Neural crest cell (in vitro differentiated cells): Measurements from ENCODE around the gene GRM8. TPM values are rescaled to one million over a fixed set of nuclear protein-coding genes. Genes with fewer than 3 reads are reported as not detected.

Source experiments
- DNase-seq: peaks from one replicate; pipeline ENCODE4 v3.0.0; 2021; ENCODE audit warnings: low read depth, mixed read lengths, low spot score
- H3K27ac Mint-ChIP-seq: one replicate; pipeline ENCODE4 v1.8.0; 2021; ENCODE audit warnings: mild to moderate bottlenecking, mixed read lengths; ENCODE audit not compliant: unreplicated experiment
- H3K27me3 Mint-ChIP-seq: 2 replicates; pipeline ENCODE4 v1.8.0; 2021; ENCODE audit warnings: low read depth, mild to moderate bottlenecking, mixed read lengths
- H3K36me3 Mint-ChIP-seq: 2 replicates; pipeline ENCODE4 v1.8.0; 2021; ENCODE audit warnings: low read depth, mild to moderate bottlenecking, mixed read lengths
- H3K4me1 Mint-ChIP-seq: 2 replicates; pipeline ENCODE4 v1.8.0; 2021; ENCODE audit warnings: mixed read lengths
- H3K4me3 Mint-ChIP-seq: one replicate; pipeline ENCODE4 v1.8.0; 2021; ENCODE audit warnings: mild to moderate bottlenecking, mixed read lengths
- H3K9me3 Mint-ChIP-seq: 2 replicates; pipeline ENCODE4 v1.8.0; 2021; ENCODE audit warnings: mixed read lengths
- long read RNA-seq: library from polyadenylated mRNA; unstranded; transcript quantifications from one replicate; pipeline ENCODE4 v2.0.0, GENCODE V29; 2020
- total RNA-seq: library from RNA; stranded (reverse); gene quantifications from 2 replicates; pipeline ENCODE4 v1.2.1, GENCODE V29; 2021
- TF ChIP-seq, protein P1 (sequence below): fragments of 200-600 bp; sonication (generic); conservative IDR thresholded peaks from 2 replicates; pipeline ENCODE4 v1.5.0; 2021; ENCODE audit warnings: antibody characterized with exemption, mild to moderate bottlenecking

Gene GRM8
- 2.6 and 2.7 TPM in 2 replicates for total RNA-seq
- long read RNA-seq = 0 reads

DNA sequence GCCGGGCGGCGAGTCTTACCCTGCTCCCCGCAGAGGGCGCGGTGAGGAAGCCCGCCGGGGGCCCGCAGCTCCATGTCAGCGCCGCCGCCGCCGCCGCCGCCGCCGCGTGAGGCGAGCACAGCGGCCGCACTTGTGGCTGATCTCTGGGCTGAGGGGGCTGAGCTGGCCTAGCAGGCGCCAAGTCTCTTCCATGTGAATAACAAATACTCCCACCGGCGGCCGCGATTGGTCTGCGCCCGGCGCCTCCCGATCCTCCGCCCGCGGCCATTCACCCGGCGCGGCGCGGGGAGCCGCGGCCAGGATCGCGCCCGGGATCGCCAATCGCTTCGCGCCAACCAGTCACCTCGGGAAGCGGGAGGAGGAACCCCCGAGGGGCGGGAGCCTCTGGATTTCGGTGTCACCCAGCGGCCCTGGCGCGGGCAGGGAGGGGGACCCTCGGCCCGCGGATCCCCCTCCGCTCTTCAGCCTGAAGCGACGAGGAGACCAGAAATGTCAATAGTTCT is at the start of gene GRM8:
Gene GRM8 (minus strand): TSS at position 164 of the 503 bp plus-strand sequence.
- Mint-ChIP-seq H3K4me1 (peaks cover 8% of the 10 kb centered on the region), H3K4me3 (peak within 1 kb of the TSS; percentile 92), H3K9me3 (no peaks in the 10 kb centered on the region), H3K36me3 (no peaks in the 10 kb centered on the region), H3K27ac (no peak within 1 kb of the TSS), H3K27me3 (peaks cover 89% of the 10 kb centered on the region)
- TF ChIP-seq, protein P1, sequence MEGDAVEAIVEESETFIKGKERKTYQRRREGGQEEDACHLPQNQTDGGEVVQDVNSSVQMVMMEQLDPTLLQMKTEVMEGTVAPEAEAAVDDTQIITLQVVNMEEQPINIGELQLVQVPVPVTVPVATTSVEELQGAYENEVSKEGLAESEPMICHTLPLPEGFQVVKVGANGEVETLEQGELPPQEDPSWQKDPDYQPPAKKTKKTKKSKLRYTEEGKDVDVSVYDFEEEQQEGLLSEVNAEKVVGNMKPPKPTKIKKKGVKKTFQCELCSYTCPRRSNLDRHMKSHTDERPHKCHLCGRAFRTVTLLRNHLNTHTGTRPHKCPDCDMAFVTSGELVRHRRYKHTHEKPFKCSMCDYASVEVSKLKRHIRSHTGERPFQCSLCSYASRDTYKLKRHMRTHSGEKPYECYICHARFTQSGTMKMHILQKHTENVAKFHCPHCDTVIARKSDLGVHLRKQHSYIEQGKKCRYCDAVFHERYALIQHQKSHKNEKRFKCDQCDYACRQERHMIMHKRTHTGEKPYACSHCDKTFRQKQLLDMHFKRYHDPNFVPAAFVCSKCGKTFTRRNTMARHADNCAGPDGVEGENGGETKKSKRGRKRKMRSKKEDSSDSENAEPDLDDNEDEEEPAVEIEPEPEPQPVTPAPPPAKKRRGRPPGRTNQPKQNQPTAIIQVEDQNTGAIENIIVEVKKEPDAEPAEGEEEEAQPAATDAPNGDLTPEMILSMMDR = no peak
- peak; percentile 60 for DNase-seq

DNA sequence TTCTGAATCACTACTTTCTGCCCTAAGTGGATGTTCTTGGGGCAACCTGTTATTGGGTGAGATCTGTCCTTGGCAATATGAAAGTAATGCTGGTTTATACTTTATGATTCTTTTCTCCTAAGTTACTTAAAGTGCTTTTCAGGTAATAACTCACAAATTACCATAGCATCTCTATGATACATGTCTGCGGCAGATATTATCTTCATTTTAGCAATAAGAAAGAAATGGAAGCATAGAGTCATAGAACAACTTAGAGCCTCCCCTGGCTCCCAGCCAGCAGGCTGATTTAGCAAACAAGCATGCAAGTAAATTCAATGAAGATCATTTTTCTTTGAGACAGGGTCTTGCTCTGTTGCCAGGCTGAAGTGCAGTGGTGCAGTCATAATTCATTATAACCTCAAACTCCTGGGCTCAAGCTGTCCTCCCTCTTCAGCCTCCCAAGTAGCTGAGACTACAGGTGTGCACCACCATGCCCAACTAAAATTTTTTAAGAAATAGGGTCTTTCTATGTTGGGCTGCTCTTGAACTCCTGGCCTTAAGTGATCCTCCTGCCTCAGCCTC is 38.1 kb upstream of the GRM8 start:
- H3K4me1 Mint-ChIP-seq = no peaks in the 10 kb centered on the region
- H3K4me3 Mint-ChIP-seq = no peak overlapping the region
- H3K36me3 Mint-ChIP-seq = no peaks in the 10 kb centered on the region
- peaks cover 31% of the 10 kb centered on the region for H3K27me3 Mint-ChIP-seq
- DNase-seq = no peak
- TF ChIP-seq, protein P1 = no peak
- H3K27ac Mint-ChIP-seq = no peak overlapping the region
- H3K9me3 Mint-ChIP-seq = no peaks in the 10 kb centered on the region

DNA sequence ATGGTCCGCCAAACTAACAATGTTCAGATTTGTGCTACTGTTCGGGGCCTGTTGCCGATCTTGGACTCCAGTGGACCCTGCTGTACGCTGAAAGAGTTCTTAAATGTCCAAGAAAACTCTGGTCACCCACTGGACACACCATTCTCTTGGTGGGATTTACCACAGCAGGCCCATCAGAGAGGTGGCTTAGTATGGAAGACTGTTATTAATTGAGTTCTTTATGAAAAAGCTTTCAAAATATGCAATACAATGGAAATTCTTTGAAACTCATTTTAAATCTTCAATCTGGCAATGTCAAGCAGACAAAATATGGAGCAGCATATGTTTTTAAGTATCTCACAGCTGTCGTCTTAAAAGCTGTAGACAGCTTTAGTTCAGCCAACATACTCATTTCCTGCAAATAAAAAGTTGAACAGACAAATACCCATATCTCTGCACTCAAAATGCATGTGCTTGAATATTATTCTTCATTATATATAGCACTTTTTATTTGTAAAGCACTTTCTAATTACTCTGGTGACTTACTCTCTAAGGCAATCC is 37.4 kb upstream of the GRM8 start:
- no peak overlapping the region for H3K27ac Mint-ChIP-seq
- no peaks in the 10 kb centered on the region for H3K4me1 Mint-ChIP-seq
- H3K27me3 Mint-ChIP-seq = peaks cover 27% of the 10 kb centered on the region
- DNase-seq = no peak
- TF ChIP-seq, protein P1 = no peak
- no peaks in the 10 kb centered on the region for H3K9me3 Mint-ChIP-seq
- H3K4me3 Mint-ChIP-seq = no peak overlapping the region
- H3K36me3 Mint-ChIP-seq = no peaks in the 10 kb centered on the region

DNA sequence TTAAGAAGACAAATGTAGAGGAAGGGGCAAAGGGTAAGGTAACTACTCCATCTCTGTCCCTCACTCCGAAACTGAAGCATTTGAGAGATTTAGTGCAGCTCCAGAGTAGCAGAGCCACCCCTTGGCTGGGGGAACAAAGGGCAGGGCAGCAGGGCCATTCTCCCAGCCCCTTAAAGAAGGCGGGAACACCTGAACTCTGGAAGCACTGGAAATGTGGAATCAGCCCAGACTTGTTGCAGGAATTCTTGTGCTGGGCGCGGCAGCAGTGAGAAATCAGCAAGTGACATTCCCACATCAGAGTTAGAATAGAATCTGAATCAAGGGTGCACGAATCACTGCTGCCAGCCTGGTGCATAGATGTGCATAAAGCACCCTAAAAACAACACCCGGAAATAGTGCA is 34.4 kb upstream of the GRM8 start:
- Mint-ChIP-seq H3K27me3 (peaks cover 14% of the 10 kb centered on the region), H3K4me3 (no peak overlapping the region), H3K36me3 (no peaks in the 10 kb centered on the region), H3K27ac (no peak overlapping the region), H3K4me1 (no peaks in the 10 kb centered on the region), H3K9me3 (no peaks in the 10 kb centered on the region)
- TF ChIP-seq, protein P1 = no peak
- DNase-seq = no peak

DNA sequence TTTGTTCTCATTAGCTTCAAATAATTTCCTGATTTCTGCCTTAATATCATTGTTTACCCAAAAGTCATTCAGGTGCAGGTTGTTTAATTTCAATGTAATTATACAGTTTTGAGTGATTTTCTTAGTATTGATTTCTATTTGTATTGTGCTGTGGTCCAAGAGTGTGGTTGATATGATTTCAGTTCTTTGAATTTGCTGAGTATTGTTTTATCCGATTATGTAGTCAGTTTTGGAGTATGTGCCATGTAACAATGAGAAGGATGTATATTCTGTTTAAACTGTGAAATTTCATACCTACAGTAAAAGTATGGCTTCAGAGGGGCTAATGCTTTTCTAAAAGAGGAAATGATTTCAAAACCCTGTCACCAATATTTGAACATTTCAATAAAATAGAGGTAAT is 17.4 kb upstream of the GRM8 start:
- Mint-ChIP-seq H3K4me1 (no peaks in the 10 kb centered on the region), H3K4me3 (no peak overlapping the region), H3K27ac (no peak overlapping the region), H3K27me3 (peaks cover 47% of the 10 kb centered on the region), H3K9me3 (peaks cover 3% of the 10 kb centered on the region), H3K36me3 (no peaks in the 10 kb centered on the region)
- TF ChIP-seq, protein P1 = no peak
- no peak for DNase-seq
